HG02571 (cell line): Measurements from ENCODE around the gene COMMD8.
"Not testable (repeated sequence)": the region's sequence is repeated elsewhere in the genome, so short reads cannot be mapped to it uniquely, and the experiment has no call there.

ENCODE experiments used
- ATAC-seq: cut with Tn5 transposase; IDR thresholded peaks from one replicate; pipeline ENCODE4 v1.9.1; 2021; ENCODE audit warnings: mild to moderate bottlenecking, moderate library complexity; ENCODE audit not compliant: unreplicated experiment

The COMMD8 gene

DNA sequence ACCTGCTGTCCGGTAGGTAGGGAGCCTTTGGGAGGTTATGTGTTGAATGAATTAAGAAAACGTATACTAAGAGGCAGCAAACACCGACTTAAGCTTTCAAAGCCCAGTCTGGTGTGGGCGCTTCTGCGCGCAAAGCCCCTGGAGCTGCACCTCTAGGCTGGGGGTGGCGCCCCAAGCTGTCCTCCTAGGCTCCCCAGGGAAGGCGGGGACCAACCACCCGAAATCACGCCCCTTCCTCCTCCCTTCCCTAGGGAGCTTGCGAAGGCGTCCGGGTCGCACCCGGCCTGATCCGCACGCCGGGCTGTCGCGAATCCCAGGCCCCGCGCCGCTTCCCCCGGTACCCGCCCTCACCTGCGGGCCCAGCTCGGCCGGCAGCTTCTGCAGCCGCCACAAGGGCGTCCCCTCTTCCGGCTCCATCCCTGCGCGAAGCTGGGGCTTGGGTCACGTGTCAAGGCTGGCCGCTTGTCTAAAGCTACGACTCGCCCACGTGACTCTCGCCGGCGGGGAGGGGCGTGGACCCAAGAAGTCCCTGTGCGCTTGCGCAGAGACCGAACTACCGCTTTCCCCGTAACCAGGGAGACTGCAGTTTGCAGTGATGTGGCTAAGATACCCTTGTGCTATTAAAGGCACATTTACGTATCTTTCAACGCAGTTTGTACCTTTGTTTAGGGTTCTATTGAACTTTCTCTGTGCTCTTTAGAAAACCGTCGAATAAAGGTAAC, at the start of gene COMMD8:
Gene COMMD8, minus strand, starts transcription at position 468 of the 722 bp plus-strand sequence. Its CDS starts 51 bp downstream, at position 417.
- ATAC-seq = peak; percentile 93

DNA sequence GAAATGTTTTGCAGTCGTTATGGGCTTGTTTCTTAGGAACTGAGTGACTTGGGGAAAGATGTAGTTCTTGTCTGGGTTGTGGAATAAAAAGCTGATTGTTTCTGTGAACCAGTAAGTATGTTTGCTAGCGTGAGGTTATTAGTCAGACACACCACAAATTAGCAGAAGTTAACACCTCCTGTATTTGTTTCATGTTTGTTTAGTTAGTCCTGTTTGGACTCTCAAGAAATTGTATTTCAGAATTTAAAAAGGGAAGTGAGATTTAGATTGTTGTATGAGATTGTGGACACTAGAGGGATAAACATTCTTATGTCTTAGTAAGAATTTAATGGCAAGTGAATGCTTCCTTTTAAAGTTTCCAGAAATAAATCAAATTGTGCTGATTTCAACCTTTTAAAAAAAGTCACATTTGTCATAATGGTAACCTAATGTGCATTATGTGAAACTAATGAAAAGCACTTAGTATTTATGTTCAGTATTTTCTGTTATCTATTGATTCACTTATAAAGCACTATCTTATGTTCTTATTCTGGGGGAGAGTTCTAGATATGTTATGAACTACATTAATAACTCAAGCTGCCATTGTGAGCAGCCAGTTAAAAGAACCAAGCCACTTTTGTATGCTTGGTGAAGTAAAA, 47.1 kb upstream of the COMMD8 start:
- peak; percentile 96 for ATAC-seq

DNA sequence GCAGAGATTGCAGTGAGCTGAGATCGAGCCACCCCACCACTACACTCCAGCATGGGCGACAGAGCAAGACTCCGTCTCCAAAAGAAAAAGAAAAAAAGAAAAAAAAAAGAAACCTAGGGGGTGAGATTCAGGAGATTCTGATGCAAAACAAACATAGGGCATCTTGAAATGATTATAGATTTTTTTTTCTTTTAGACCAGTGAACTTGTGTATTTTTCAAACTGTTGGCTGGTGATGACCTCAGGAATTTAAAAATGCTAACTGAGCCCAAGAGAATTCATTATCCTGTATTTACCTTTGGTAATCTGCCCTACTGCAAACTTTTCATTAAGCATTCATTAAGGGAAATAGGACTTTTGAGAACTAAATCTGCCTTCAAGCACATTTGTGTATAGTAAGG, 42.2 kb upstream of the COMMD8 start:
- ATAC-seq = no peak

DNA sequence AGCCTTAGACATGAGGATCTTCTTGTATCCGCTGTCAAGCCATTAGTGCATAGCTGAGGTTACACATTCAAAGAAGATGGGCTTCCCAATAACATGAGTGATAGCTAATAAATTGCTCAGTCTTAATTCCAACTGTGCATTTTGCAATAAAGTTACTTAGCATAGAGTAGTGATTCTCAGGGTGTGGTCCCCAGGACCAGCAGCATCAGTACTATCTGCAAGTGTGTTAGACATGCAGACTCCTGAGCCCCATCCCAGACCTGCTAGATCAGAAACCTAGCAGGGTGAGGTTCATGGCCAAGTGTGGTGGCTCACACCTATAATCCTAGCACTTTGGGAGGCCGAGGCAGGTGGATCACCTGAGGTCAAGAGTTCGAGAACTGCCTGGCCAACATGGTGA, 41.6 kb upstream of the COMMD8 start:
- no peak for ATAC-seq

DNA sequence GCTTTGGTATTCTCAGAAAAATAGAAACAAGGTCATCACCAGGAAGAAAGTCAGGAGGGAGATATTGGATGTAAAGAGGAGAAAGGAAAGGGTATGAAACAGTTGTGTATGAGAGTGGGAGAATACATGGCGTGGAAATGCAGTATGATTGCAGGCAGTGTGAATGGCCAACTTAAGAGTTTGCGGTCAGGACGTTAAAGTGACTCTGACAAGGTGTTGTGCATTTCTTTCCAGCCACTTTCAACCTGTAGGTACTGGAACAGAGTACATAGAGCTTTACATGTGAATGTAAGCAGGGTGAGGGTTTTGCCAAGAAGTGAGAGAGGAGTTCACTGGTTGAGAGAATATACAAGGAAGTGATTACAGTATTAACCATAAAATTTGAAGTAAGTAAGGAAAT, 37.3 kb upstream of the COMMD8 start:
- ATAC-seq = no peak

DNA sequence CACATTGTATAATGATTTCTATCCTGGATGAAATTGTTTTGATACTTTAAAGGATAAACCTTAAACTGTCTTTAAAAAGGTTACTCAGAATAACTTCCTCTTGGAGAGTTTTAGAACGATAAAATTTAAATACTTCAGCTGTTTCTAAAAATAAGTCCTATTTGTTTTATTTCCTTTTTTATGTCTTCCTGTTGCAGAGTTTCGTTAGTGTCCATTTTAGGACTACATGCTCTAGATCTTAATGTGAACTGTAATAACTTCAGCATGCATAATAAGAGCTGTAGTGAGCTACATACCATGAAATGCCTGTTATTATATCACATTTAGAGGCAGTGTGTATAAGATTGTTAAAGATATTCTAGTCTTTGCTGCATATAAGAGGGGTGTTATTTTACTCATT, 36.2 kb upstream of the COMMD8 start:
- ATAC-seq = no peak

DNA sequence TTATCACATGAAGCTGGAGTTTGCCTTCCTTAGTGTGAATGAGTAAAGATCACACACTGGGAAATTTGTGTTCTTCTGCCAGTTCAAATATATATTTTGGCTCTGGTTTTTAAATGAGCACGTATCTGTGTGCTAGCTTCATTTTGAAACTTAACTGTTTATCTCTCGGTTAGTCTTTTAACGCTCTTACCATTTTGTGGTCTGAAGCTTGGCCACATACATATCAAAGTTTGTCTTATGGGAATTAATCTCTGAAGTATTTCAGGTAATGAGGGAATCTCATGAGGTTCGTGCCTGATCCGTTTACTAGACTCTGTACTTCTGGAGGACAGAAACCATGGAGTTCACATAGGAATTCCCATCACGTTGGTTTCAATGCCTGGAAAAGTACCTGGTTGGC, 35.4 kb upstream of the COMMD8 start:
- peak; percentile 67 for ATAC-seq

DNA sequence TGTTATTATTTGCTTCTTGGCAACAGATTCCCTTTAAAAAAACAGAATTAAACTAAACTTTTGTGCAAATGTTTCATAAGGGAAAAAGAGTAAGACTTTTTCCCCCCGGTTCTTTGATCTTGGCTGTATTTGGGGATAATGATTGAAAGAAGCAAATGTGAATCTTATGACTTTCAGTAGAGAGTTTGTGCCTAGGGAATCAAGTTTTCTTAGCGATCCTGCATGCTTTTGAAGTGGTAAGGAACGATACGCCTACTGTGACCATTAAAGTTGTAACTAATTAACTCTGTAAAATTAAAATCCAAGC, 30.6 kb upstream of the COMMD8 start:
- no peak for ATAC-seq

DNA sequence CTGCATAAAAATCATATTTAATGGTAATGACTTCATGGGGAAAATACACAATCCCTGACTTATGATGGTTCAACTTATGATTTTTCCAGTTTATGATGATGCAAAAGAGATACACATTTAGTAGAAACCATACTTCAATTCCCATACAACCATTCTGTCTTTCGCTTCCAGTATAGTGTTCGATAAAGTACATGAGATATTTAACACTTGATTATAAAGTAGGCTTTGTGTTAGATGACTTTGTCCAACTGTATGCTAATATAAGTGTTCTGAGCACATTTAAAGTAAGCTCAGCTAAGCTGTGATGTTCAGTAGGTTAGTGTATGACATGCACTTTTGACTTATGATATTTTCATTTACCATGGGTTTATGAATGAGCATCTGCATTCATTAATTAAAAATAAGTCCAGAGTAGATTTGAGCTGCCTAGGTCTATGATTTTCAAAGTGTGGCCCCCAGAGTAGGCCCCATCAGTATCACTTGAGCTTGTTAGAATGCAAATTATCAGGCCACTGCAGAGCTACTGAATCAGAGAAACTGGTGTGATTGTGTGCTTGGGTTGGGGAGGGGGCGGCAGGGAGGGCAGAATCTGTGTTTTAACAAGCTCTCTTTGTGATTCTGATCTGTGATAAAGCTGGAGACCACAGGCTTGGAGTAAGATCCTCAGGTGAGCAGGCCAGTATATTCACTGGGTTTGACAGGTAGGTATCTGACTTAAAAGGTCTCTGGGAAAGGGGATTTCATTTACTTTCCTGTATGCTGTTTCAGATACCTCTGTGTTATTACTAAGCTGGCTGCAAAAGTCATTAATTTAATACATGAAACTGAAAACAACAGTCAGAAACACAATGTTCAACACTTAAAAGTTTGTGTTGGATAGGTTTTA, 30.0 kb upstream of the COMMD8 start:
- ATAC-seq = no peak

DNA sequence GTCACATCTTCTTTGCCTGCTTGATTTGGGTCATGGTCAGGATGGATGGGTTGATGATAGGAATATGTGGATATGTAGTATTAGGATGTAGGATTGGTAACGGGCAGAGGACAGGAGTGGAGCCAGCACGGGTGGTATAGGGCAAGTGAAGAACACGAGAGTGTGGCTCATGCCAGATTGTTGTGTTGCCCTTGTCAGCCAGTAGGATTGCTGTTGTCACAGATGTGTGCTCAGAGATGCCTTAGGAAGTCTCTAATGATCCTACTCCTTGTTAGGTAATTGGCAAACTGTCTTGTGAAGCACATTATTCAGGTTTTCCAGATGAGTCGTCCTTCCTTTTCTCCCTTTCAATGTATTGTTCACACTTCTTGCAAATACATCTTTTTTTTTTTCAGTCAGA, 27.0 kb upstream of the COMMD8 start:
- ATAC-seq = no peak

DNA sequence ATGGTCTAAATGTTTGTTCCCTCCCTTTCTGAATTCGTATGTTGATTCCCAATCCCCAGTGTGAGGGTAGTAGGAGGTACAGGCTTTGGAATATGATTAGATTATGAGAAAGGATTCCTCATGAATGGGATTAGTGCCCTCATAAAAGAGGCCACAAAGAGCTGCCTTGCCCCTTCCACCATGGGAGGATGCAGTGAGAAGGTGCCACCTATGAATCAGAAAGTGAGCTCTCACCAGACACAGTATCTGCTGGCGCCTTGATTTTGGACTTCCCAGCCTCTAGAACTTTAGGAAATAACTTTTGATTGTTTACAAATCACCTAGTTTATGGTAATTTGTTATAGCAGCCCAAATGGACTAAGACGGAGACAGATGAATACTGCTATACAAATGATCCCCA, 25.2 kb upstream of the COMMD8 start:
- no peak for ATAC-seq

DNA sequence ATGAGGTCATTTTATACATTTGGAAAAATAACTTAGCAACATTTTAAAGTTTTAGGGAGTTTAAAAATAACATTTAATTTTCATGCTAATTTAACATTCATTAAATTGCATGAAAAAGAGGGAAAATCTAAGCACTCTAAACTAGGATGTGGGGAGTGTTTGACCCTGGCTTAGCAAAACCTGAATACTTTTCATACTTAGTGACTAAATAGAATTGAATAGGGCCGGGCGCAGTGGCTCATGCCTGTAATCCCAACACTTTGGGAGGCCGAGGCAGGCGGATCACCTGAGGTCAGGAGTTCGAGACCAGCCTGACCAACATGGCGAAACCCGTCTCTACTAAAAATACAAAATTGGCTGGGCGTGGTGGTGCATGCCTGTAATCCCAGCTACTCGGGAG, 23.2 kb upstream of the COMMD8 start:
- ATAC-seq = not testable (repeated sequence)

DNA sequence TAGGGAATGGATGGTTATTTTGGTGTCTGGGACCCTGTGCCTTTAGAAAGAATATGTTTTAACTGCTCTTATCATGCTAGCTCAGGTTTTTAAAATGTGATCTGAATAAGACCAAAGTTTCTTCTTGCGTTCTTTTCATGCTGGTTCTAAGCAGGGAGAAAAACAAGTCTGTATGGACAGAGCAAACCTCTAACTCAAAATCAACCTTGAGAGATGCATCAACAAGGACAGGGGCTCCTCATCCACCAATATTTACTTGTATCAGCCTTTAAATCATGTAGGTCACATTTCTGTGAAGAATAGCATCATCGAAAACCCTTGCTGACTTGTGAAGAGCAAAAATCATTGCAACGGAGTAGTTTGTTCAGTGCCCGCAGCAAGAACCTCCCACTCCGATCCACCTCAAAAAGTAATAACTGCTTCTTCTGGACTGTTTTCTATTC, 22.8 kb upstream of the COMMD8 start:
- no peak for ATAC-seq

DNA sequence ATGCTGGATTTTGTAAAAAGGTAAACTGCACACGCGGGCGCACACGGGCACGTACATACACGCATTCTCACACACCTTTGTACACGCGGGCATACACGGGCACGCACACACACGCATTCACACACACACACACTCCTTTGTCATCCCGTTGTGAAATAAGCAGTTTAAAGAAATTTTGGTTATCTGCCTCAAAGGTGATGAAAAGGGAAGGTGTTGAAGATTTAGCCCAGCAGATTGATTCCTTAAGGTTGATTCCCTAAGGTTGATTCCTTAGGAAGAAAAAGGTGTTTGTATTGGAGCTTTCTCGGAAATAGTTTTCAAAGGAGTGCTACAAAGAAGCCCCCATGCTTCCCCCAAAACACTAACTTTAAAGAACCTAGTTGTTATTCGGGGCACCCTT, 22.3 kb upstream of the COMMD8 start:
- ATAC-seq = no peak

DNA sequence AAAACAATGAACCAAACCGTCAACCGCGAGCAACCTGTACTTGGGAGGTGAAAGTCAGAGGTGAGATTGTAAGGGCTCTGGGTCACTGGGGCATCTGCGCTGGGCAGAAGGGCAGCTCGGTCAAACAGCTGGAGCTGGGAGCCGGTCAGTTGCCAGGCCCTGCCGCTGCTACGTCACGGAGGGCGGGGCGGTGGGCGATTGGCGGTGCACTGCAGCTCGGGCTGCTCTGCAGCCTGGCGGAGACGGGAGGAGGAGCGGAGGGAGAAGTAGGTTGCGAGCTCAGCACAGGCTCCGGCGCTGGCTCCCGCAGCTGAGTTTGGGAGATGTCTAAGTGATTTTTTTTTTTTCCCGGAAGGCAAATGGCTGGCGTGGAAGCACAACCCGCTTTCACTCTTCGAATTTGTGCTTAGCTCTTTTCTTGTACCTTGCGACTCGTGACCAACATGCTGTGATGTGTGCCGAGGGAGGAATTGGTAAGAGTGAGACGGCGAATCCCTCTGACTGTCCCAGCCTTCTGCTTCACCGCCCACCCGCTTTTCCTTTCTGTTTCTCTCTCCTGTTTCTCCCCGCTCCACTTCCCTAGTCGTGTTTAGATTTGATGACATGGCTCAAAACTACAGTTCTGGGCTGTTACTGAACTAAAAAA, 21.7 kb upstream of the COMMD8 start, which contains the start of gene ATP10D:
Gene ATP10D, plus strand, starts transcription at position 229 of the 646 bp plus-strand sequence. CDS start 27,266 bp downstream, outside the sequence.
- peak; percentile 96 for ATAC-seq

DNA sequence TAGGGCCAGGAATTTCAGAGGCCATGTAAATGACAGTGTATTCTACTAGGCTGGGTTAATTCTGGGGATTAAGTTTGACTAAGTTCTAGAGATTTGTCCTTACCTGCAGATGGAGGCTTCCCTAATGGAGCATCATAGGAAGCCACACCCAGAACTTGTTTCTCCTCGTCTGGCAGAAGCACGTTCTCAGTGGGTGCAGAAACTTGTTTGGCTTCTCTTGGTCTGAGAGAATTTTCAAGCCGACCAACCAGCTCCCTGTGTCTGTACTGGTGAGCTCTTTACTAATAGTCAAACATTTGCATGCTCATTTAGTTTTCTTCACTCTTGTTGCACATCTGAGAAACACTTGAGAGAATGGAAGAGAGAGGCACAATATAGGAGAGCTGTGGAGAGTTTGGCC, 20.7 kb upstream of the COMMD8 start:
- ATAC-seq = no peak

DNA sequence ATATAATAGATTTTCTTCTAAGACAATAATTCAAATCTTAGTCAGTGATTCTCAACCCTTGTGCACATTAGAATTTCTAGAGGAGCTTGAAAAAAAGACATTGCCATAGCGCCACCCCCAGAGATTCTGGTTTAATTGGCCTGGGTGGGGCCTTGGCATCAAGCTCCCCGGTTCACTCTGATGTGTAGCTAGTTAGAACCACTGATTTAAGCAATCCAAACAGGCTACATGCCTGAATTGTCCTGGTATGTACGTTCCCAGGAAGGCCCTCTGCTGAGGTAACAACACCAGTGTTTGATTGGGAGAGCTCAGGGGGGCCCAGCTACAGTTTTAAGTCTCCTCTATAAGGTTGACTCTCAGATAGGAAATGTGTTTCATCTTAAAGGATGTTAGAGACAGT, 20.2 kb upstream of the COMMD8 start:
- ATAC-seq = no peak

DNA sequence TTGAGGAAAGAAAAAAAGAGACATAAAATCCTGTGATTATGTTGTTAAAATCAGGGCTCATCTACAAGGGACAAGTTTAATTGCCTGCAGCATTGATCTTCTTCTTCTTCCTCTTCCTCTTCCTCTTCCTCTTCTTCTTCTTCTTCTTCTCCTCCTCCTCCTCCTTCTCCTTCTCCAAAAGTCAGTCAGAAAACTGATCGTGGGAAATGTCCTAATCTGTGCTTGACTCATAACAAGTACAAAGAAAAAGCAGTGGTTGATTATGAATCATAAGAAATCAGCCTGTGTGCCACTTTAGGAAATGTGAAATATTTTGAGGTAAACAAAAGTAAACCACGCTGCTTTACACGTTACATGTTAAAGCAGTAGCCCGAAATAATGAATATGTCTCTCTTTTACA, 18.8 kb upstream of the COMMD8 start:
- ATAC-seq = no peak

DNA sequence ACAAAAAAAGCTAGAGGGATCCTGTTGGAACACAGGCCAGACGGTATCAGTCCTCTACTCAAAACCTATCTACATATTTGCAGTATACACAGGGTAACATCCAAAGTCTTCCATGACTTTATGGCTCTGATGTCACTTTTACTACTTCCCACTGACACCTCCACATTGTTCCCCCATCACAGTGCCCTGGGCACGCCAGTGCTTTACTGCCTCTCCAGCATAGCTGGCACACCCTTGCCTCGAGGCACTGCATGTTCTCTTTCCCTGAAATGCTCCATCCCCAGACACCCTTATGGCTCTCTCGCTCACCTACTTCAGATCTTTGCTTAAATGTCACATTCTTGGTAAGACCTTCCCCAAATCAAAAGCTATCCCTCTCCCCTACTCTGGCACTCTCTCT, 15.3 kb upstream of the COMMD8 start:
- ATAC-seq = no peak

DNA sequence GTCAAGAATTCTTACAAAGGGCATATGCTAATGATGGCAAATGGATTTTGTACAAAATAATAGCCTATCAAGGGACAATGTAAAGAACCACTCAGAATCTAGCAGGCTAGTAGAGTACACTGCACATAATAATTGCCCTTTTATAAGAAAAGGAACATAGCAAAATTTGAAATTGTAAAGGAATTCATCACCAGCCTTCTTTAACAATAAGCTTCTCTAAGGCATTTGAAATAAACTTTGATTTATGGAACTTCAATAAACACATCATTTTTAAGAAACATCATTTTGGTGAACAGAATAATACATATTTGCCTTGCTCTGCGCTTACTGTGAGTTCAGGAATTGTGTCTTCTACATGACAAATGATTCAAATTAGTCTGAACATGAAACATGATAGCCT, 11.9 kb upstream of the COMMD8 start:
- ATAC-seq = no peak

DNA sequence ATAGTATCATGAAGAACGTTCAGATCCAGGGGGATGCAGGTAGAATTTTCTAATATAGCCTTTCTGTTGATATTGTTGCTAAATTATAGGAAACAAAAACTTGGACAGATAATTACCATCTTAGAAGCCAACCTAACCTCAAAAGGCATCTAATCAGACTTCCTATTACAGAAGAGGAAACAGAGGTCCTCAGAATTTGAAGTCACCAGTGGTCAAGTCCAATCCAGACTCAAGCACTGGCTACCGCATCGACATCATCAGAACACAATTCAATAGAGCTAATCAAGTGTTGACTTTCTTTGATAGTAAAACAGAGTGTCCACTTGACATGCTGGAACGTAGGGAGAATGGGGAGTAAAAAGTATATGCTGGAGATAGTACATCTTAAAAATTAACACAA, 11.3 kb upstream of the COMMD8 start:
- no peak for ATAC-seq
